WERI-Rb-1 (cell line): ENCODE results near the gene UBR4.
A peak's percentile ranks its signal among the peaks of the same experiment; 100 is the strongest.

Source experiments
- DNase-seq: peaks from one replicate; pipeline ENCODE4 v3.0.0-alpha.2; 2020
- H3K27ac ChIP-seq: fragments of 250-450 bp; sonication (Bioruptor Pico); 2 replicates; pipeline ENCODE4 v1.5.1; 2020; ENCODE audit warnings: mild to moderate bottlenecking, moderate library complexity
- H3K27me3 ChIP-seq: fragments of 250-450 bp; sonication (Bioruptor Pico); 2 replicates; pipeline ENCODE4 v1.5.1; 2021; ENCODE audit warnings: mild to moderate bottlenecking, low read depth, moderate library complexity; ENCODE audit not compliant: insufficient read depth, severe bottlenecking
- H3K36me3 ChIP-seq: fragments of 250-450 bp; sonication (Bioruptor Pico); 2 replicates; pipeline ENCODE4 v1.5.1; 2020; ENCODE audit warnings: mild to moderate bottlenecking, moderate library complexity
- H3K4me3 ChIP-seq: 2 replicates; pipeline ENCODE4 v1.5.1; 2011; ENCODE audit warnings: low read depth, mild to moderate bottlenecking, control low read depth, low read length
- H3K9me3 ChIP-seq: fragments of 250-450 bp; sonication (Bioruptor Pico); 2 replicates; pipeline ENCODE4 v1.5.1; 2021; ENCODE audit warnings: mild to moderate bottlenecking, moderate library complexity; ENCODE audit not compliant: severe bottlenecking
- CTCF ChIP-seq: IDR thresholded peaks from 2 replicates; pipeline ENCODE4 v1.5.1; 2011; ENCODE audit warnings: low read depth, mild to moderate bottlenecking, control low read depth, inconsistent platforms, low read length

Gene UBR4

DNA sequence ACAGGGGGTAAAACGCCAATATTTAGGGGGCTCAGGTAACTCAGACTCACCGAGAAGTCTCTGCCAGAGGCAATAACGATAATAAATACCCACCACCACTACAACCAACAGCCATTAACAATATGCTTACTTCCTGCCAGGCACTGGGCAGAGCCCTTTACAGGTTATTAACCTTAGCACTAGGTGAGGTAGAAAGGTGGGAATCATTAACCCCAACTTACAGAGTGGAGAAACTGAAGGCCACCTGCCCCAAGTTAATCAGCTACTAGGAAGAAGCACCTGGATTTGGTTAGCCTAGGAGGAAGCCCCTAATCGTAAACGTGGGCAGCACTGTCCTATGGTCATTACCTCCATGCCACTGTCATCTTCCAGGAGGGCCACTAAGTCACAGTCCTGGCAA, 110.0 kb downstream of the UBR4 start:
- Histone ChIP-seq H3K9me3 (no peaks in the 10 kb centered on the region), H3K4me3 (no peak overlapping the region), H3K27ac (no peak overlapping the region), H3K27me3 (no peaks in the 10 kb centered on the region), H3K36me3 (peaks cover 97% of the 10 kb centered on the region)
- no peak for DNase-seq
- TF ChIP-seq CTCF = no peak

DNA sequence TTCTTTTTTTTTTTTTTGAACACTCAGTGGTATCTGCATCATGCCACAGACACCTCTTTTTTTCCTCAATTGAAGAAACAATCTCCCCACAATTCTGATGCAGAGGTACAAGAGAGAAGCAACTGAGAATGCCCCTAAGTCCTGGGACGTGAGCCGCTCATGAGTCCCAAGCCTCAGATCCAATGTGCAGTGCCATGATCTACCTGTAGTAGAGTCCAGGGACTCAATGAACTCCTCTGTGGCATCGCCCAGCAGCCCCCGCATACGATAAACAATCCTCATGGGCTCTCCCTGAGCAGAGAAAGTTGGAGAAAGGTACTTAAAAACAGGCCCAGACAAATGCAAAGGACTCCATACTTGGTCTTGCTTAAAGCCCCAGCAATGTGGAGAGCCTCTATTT, 113.1 kb downstream of the UBR4 start:
- Histone ChIP-seq H3K27me3 (no peaks in the 10 kb centered on the region), H3K27ac (no peak overlapping the region), H3K36me3 (peaks cover 98% of the 10 kb centered on the region), H3K4me3 (no peak overlapping the region), H3K9me3 (no peaks in the 10 kb centered on the region)
- TF ChIP-seq CTCF = no peak
- no peak for DNase-seq

GRCh38 chr1:19096036-19096833, 113.8 kb downstream of the UBR4 start:
- H3K27ac ChIP-seq = no peak overlapping the region
- H3K9me3 ChIP-seq = no peaks in the 10 kb centered on the region
- DNase-seq = peak; percentile 76
- H3K27me3 ChIP-seq = no peaks in the 10 kb centered on the region
- peak; percentile 88 for TF ChIP-seq CTCF
- peaks cover 98% of the 10 kb centered on the region for H3K36me3 ChIP-seq
- H3K4me3 ChIP-seq = no peak overlapping the region

GRCh38 chr1:19091196-19091953, 118.7 kb downstream of the UBR4 start:
- no peaks in the 10 kb centered on the region for H3K27me3 ChIP-seq
- no peak overlapping the region for H3K4me3 ChIP-seq
- no peak overlapping the region for H3K27ac ChIP-seq
- no peaks in the 10 kb centered on the region for H3K9me3 ChIP-seq
- no peak for TF ChIP-seq CTCF
- H3K36me3 ChIP-seq = peaks cover 98% of the 10 kb centered on the region
- DNase-seq = no peak

GRCh38 chr1:19089524-19089923, 120.5 kb downstream of the UBR4 start:
- Histone ChIP-seq H3K27ac (no peak overlapping the region), H3K4me3 (no peak overlapping the region), H3K36me3 (peaks cover 96% of the 10 kb centered on the region), H3K27me3 (no peaks in the 10 kb centered on the region), H3K9me3 (no peaks in the 10 kb centered on the region)
- DNase-seq = no peak
- TF ChIP-seq CTCF = no peak
